HG02884 (cell line): ENCODE results near the gene LRBA.
"Not testable (repeated sequence)": the region's sequence is repeated elsewhere in the genome, so short reads cannot be mapped to it uniquely, and the experiment has no call there.

Experiments used
- ATAC-seq: cut with Tn5 transposase; IDR thresholded peaks from one replicate; pipeline ENCODE4 v1.9.1; 2021; ENCODE audit warnings: mild to moderate bottlenecking, moderate library complexity; ENCODE audit not compliant: unreplicated experiment

Gene LRBA

DNA sequence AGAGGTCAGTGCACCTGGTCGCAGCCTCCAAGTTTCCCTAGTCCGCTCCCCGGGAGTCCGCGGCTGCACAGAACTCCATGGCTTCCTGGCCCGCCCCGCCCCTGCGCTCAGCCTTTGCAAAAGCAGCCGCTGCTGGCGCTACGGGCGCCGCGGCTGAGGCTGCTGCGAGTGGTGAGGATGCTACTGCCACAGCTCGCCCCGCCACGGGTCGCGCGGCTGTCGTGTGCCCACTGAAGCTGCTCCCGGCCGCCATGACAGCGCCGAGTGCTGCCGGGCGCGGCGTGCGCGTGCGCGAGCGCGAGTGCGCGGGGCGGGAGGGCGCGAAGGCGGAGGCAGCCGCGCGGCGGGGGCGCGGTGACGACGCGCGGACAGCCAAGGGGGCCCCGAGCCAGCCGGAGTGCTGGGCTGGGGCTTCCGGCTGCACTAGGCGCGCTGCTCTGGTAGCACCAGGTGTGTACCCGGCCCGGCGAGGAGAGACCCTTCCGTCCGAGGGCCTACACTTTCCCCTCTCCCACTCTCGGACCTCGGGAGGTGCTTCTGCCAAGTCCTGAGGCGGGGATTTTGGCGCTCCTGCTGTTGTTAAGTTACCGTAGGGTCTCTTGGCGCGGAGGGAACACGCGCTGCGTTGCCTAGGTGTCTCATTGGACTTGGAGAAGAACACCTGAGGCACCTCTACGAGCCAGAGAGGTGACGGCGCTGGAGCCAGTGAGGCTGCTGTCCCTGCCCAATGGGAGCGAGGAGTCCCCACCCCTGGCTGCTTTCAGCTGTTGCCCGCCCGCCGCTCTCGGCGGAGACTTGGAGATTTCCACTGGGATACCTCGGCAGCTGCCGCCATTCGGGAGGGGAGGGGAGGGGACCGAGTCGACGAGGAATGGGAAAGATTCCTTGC is 619 bp upstream of the LRBA start:
- ATAC-seq = peak; percentile 60

DNA sequence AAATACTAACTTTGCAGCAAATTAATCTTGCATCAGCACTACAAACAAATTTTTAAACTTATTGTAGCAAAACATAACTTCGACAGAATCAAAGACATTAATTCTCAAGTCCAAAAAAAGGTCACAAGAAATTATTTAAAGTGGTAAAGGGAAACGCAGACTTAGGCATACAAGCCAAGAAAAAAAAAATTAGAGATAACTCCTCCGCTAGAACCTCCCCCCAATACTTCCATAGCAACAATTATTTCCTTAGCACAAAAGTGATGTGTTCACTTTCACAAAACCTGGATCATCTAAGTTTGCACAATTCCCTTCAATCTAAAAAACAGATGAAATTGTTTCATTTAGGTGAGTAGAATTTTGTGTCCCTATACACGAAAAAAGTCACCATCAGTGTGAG is 1.1 kb downstream of the LRBA start:
- ATAC-seq = no peak

DNA sequence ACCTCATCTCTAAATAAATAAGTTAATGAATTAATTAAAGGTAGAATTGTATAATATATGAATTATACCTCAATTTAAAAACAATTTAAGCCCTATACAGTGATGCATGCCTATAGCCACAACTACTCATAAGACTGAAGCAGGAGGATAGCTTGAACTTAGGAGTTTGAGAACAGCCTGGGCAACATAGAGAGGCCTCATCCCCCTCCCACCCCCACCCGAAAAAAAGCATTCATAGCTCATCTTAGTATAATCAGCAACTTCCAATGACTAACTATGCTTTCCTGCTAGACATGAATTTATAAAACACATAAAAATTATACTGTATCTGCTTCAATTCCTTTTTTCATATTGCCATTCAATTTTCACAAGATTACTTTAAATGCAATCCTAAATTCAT is 1.6 kb downstream of the LRBA start:
- no peak for ATAC-seq

DNA sequence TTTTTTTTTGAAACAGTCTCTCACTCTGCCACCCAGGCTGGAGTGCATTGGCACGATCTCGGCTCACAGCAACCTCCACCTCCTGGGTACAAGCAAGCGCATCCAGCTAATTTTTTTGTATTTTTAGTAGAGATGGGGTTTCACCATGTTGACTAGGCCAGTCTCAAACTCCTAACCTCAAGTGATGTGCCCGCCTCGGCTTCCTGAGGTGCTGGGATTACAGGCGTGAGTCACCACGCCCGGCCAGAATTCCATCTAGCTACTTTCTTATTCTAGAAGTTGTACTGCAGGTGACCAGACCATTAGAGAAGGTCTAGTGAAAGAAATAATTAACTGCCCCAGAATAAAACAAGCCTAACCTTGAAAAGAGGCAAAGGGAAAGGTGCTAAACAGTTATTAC is 2.3 kb downstream of the LRBA start:
- ATAC-seq = no peak

DNA sequence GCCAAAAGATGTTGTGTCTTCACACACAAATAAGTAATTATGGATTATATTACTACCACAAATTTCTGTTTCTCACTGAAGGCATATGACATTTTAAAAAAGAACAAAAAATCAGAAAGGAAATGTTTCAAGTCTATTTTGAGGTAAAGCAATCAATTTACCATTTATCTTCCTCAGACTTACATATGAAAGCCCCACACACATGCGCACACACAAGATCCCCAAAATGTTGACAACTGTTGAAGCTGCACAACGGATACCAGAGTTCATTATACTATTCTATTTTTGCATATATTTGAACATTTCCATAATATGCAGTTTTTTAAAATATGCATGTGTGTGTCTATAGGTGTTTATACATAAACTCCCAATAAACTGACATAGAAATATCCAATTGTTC is 2.7 kb downstream of the LRBA start:
- ATAC-seq = no peak

DNA sequence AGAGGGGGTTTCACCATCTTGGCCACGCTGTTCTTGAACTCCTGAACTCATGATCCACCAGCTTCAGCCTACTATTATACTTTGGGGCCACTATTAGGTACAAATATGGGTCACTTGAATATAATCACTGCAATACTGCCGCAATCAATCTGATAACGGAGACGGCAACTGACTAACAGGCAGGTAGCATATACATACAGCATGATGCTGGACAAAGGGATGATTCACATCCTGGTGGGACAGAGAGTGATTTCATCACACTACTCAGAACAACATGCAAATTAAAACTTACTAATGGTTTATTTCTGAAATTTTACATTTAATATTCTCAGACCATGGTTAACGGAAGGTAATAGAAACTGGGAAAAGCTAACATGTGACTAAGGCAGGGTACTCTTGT is 10.9 kb downstream of the LRBA start:
- ATAC-seq = no peak

DNA sequence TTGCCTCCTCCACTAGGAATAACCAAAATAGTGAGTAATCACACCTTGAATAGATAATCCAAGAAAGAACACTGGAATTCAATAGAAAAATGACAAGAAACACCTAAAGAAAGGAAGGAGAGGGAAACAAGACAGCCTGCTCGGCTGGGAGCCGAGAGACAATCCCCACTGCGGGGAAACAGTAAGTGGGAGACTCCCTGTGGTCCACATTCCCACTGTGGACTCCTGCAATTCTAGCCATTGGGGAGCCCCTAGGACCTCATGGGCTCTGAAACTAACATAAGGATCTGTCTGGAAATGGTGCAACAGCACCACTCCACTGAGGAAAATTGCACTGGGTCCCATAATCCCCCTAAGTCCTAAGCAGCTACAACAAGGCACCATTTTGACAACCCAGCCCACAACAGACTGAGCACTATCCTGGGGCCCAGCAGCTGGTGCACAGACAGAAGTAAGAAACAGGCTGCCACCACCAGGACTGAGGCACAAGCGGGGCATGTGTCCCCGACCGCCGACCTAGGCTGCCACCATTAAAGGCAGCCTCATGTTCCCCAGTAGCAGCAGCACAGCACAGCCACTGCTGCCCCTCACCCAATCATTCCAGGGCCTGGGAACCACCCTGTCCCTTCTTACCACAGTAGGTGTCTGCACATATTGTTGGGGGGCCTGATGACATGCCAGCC is 14.2 kb downstream of the LRBA start:
- ATAC-seq = no peak

DNA sequence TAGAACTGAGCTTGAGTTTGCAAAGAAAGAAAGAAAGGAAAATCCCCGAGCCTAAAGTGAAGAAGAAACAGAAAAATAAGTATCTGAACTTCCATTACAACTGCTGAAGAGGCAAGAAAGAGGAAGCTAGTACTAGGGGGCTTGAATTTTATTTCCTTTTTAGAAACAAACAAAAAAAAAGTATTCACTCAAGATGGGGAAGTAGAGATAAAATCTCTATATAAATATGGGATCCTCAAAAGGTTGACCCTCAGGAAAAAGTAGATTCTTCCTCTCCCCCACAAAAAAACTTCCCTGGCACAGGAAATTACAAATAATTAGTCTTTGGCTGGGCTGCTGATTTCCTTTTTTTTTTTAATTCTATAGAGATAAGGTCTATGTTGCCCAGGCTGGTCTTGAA is 16.0 kb downstream of the LRBA start:
- ATAC-seq = no peak

DNA sequence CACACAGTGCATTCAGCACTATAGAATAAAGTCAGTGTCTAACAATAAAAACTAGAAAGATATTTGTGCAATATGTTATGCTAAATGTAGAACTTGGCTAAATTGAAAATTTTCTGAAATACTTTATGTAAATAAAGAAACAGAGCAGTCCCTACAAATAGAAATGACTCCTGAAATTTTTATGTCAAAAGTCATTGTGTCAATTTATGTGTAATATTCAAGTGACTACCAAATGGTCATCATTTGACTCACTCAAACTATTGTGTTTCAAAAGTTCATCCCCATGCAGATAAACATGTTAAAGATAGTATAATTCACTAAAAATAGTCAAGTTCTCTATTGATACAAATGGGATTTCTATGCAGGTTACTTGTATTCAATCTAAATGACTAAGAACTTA is 17.9 kb downstream of the LRBA start:
- no peak for ATAC-seq

DNA sequence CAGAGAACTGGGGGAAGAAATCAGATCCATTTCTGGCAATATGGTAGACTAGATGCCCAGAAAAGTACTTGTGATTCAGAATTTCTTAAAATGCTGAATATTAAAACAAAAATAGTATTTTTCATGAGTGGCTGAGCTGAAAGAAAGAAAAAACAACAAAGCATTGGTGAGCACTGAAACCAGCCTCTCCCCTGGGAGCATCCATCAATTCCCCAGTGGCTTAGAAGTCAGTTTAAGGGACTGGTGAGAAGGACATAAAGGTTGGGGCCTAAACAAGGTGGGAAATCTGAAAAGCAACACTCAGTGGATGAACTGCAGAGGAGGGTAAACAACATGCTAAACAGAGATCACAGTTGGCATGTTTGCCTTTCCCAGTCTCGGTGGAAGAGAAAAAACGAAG is 20.4 kb downstream of the LRBA start:
- no peak for ATAC-seq

DNA sequence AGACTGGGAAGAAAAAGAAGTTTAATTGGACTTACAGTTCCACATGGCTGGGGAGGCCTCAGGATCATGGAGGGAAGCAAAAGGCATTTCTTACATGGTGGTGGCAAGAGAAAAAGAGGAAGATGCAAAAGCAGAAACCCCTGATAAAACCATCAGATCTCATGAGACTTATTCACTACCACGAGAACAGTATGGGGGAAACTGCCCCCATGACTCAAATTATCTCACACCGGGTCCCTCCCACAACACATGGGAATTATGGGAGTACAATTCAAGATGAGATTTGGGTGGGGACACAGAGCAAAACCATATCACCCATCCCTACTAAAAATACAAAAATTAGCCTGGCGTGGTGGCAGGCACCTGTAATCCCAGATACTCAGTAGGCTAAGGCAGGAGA is 21.5 kb downstream of the LRBA start:
- ATAC-seq = not testable (repeated sequence)

DNA sequence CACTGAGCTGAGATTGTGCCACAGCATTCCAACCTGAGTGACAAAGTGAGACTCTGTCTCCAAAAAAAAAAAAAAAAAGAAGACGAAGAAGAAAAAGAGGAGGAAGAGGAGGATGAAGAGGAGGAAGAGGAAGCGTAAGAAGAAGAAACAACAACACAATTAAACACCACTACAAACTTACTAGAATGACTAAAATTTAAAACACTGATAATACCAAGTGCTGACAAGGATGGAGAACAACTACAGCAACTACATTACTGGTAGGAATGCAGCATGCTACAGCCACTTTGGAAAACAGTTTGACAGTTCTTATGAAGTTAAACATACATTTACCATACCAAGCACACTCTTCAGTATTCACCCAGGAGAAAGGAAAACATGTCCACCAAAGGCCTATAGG is 24.1 kb downstream of the LRBA start:
- no peak for ATAC-seq

DNA sequence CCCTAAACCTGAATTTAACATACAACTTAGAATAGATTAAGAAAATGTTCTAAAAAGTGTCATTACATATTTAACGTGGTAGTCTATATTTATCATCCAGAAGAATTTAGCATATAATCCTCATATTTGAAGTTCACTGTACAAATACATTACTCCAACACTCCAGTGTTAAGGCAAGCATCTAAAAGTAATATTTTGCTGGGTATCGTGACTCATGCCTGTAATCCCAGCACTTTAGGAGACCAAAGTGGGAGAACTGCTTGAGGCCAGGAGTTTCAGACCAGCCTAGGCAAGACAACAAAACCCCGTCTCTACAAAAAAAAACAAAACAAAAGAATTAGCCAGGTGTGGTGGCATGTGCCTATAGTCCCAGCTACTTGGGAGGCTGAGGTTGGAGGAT is 24.8 kb downstream of the LRBA start:
- ATAC-seq = no peak

DNA sequence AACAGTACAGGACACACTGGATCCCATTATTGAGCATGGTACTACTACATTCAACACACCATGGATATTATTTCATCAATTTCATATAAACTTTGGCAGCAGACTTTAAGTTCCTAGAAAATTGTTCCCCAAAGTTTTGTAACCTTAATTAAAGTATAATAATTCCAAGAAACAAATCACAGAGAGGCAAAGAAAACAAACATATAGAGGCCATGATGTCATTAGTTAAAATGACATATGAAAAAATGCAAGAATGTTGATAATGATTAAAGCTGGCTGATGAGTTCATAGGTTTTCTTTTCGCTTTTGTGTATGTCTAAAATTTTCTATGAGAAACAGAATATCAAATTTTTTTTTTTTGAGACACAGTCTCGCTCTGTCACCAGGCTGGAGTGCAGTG is 26.8 kb downstream of the LRBA start:
- no peak for ATAC-seq

DNA sequence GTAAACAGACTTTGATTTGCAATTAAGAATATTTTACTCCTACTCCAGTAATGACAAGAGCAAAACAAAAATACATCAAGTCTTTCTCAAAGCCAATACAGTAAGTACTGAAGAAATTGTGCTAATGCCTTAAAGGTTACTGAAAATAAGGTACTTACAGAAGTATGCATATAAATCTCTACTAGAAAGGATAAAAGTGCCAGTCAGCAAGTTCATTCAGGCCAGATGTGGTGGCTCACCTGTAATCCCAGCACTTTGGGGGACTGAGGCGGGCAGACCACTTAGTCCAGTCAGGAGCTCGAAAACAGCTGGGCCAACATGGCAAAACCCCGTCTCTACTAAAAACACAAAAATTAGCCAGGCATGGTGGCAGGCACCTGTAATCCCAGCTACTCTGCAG is 27.9 kb downstream of the LRBA start:
- ATAC-seq = no peak

DNA sequence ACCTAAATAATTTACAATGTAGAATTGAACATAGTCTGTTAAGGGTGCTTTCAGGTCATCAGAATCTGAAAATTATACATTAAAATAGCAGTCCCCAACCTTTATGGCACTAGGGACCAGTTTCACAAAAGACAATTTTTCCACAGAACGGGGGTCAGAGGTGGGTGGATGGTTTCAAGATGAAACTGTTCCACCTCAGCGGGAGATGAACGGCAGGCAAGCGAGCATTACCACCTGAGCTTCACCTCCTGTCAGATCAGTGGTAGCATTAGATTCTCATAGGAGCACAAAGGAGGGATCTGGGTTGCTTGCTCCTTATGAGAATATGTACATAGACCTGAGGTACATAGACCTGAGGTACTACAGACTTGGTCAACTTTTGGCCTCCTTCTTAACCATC is 29.0 kb downstream of the LRBA start:
- peak; percentile 80 for ATAC-seq

DNA sequence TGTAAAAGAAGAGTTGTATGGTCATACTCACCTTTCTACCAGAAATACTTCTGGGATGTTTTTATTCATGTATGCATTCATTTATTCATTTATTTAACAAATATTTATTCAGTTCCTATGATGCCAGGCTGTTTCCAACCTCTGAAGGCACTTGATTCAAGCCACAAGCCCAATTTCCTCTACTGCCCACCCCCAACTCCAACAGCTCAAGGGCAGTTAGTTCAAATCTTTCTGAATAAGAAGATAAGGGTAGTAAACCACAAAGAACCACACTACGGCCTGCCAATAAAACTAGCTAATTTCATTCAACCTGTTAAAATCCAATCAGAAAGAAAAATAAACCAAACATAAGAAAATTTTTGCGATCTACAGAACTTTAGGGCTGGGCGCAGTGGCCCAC is 31.2 kb downstream of the LRBA start:
- no peak for ATAC-seq

DNA sequence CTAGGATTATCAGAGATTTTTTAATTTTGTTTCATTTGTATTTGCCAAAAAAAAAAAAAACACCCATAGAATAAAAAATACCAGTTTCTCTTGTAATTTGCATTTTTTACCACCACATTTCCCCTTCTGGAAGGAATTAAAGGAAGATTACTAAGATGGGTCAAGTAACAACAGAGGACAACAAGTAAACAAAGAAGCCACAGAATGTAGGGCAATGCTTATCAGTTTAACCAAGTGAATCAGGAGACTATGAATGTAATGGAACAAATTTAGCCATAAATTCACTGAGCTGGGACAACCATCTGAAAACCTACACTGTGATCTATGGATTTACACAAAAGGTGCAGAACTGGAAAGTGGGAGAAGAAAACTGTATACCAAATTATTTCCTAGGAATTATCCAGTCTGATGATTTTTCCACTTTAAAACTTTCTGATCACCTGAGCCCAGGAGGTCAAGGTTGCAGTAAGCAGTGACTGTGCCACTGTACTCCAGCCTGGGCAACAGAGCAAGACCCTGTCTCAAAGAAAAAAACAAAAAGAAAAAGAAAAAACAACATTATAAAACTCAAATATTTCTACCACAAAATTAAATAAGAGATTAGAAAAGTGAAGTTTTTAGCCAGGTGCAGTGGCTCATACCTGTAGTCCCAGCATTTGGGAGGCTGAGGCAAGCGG is 32.4 kb downstream of the LRBA start:
- ATAC-seq = no peak

DNA sequence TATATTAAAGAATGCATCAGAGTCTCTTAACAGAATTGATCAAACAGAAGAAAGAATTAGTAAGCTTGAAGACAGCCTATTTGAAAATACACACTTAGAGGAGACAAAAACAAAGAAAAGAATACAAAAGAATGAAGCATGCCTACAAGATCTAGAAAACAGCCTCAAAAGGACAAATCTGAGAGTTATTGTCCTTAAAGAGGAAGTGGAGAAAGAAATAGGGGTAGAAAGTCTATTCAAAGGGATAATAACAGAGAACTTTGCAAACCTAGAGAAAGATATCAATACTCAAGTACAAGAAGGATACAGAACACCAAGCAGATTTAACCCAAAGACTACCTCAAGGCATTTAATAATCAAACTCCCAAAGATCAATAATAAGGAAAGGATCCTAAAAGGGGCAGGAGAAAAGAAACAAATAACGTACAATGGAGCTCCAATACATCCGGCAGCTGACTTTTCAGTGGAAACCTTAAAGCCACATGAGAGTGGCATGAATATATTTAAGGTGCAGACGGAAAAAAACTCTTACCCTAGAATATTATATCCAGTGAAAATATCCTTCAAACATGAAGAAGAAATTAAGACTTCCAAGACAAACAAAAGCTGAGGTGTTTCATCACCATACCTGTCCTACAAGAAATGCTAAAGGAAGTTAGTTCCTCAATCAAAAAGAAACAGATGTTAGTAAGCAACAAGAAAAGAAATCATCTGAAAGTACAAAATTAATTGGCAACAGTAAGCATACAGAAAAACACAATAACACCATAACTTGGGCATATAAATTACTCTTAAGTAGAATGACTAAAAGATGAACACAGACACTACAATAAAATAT is 36.1 kb downstream of the LRBA start:
- ATAC-seq = no peak

DNA sequence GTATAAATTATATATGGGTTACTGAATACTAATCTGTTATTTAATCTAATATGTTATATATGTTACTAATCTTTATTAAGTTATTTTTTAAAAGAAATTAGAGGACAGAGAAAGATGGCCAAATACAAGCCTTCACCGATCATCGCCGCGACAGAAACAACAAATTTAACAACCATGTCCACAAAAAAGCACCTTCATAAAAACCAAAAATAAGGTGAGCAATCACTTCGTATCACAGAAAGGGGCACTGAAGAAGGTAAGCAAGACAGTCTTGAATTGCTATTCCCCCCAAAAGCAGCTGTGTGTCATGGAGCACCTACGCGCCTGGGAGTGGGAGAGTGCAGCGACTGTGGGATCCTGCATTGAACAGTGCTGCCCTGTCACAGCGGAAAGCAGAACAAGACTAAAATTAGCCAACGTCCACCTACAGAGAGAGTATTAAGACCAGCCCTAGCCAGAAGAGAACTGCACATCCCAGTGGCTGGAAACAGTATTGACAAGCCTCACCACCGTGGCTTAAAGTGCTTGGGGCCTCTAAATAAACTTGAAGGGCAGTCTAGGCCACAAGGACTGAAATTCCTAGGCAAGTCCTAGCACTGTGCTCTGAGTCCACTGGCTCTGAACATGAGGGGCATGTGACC is 38.5 kb downstream of the LRBA start:
- peak; percentile 56 for ATAC-seq

DNA sequence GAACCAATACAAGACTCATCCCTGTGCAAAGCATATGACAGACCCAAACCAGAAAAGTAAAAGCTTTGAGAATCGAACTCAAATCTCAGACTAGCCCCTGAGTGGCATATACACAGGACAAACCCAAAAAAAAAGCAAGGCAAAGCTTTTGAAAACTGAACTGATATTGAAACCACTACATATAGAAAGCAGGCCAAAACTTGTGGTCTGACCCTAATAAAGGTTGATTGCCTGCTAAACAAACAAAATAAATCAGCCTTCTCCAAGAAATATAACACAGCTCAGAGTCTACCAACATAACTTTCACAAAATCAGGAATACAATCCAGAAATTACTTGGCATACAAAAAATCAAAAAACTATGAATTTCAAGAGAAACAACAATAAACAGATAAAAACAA is 40.3 kb downstream of the LRBA start:
- no peak for ATAC-seq
